ENCODE data around the gene OR6A2.

DNA sequence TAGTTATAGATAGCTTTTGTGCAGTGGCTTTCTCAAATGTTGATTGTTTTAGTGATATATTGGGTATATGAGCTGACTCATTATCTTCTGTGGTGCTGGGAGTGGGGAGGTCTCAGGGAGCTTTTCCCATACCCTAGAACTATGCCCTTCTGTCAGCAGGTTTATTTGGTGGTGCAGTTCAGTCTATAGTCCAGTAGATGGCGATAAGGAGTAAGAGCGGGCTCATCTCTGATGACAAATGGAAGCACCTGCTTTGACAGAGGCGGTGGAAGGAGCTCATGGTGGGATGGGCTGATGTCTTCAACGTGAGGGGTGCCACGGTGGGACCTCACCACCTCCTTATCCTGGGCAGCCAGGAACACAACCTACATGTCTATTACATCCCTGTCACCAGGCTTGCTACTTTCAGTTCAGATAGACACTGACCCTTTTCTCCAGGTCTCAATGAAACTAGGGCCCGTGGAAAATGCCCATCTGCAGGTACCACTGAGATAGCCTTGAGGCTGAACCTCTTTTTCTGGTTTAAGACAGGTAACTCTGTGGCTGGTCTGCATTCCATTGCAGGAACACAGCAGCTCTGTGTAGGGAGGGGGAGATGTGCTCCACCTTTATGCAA lies 13.0 kb upstream of the OR6A2 start:
- TF ChIP-seq SNAI2 (CRISPR knock-in tag; IDR thresholded peaks at IDR 0.05) (no peak), RARB (CRISPR knock-in tag; IDR thresholded peaks at IDR 0.05) (no peak)
- TF ChIP-seq, protein P1, sequence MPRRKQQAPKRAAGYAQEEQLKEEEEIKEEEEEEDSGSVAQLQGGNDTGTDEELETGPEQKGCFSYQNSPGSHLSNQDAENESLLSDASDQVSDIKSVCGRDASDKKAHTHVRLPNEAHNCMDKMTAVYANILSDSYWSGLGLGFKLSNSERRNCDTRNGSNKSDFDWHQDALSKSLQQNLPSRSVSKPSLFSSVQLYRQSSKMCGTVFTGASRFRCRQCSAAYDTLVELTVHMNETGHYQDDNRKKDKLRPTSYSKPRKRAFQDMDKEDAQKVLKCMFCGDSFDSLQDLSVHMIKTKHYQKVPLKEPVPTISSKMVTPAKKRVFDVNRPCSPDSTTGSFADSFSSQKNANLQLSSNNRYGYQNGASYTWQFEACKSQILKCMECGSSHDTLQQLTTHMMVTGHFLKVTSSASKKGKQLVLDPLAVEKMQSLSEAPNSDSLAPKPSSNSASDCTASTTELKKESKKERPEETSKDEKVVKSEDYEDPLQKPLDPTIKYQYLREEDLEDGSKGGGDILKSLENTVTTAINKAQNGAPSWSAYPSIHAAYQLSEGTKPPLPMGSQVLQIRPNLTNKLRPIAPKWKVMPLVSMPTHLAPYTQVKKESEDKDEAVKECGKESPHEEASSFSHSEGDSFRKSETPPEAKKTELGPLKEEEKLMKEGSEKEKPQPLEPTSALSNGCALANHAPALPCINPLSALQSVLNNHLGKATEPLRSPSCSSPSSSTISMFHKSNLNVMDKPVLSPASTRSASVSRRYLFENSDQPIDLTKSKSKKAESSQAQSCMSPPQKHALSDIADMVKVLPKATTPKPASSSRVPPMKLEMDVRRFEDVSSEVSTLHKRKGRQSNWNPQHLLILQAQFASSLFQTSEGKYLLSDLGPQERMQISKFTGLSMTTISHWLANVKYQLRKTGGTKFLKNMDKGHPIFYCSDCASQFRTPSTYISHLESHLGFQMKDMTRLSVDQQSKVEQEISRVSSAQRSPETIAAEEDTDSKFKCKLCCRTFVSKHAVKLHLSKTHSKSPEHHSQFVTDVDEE (CRISPR knock-in tag; IDR thresholded peaks at IDR 0.05), result no peak

Measured in SK-N-SH treated with all-trans-retinoic acid at 6 μM for 48 hours (cell line).